Lower leg skin (tissue), 4 donors: ENCODE measurements around the gene GIMAP7. TPM values are rescaled to one million over a fixed set of nuclear protein-coding genes. Genes with fewer than 3 reads are reported as not detected.
"Not testable (repeated sequence)": the region's sequence is repeated elsewhere in the genome, so short reads cannot be mapped to it uniquely, and the experiment has no call there.

Experiments used
- DNase-seq, 2 donors: peaks; one replicate each; pipeline ENCODE4 v3.0.0-alpha.2; 2019; ENCODE audit warnings: low spot score in 2 of 2
- H3K4me3 ChIP-seq: fragments of 200-600 bp; sonication (generic); 2 replicates; pipeline ENCODE4 v1.5.1; 2017; ENCODE audit warnings: mild to moderate bottlenecking, low read depth; ENCODE audit not compliant: poor library complexity, severe bottlenecking
- CTCF ChIP-seq, 3 donors: fragments of 450-650 bp; IDR thresholded peaks; one replicate each; pipeline ENCODE4 v1.5.1; 2016; ENCODE audit warnings: antibody characterized with exemption in 3 of 3, mild to moderate bottlenecking in 3 of 3, moderate library complexity in 2 of 3
- POLR2A ChIP-seq, 2 donors: fragments of 450-650 bp; IDR thresholded peaks; one replicate each; pipeline ENCODE4 v1.6.1; 2016 to 2017; ENCODE audit warnings: antibody characterized with exemption in 2 of 2, mild to moderate bottlenecking in 1 of 2, moderate library complexity in 1 of 2
- WGBS, 2 donors: methylation state at CpG; one replicate each; pipeline ENCODE4 v1.1.5; 2018; 5-methylcytosine and 5-hydroxymethylcytosine counted together
- intact Hi-C: fragments of 100-400 bp; cut with DNase I; formaldehyde crosslinking; loops from one replicate; pipeline ENCODE4 v1.15.0; 2023; ENCODE audit warnings: low total_unique reads
- total RNA-seq, 4 donors: library from RNA; depleted of rRNA; stranded (reverse); fragments of >200 nt; gene quantifications; one replicate each; pipeline ENCODE4 v1.1.0, GENCODE V29; 2016

Gene GIMAP7
- total RNA-seq, 4 donors from 2014 or later, result 2.4 to 9.6 (median 5.3) TPM

- H3K4me3 ChIP-seq, result no peak overlapping the region
- DNase-seq, result no peak
- WGBS, 2 donors, result 79 to 86% methylated on average over 1 of the region's 1 CpG
- intact Hi-C loops, result no loop called here
- TF ChIP-seq CTCF (IDR thresholded peaks at IDR 0.05) (no peak), POLR2A (IDR thresholded peaks at IDR 0.05) (no peak)
Observed at GRCh38 chr7:150516956-150517745, 2.5 kb downstream of the GIMAP7 start.

GRCh38 chr7:150519310-150519709 lies 4.6 kb downstream of the GIMAP7 start:
- intact Hi-C loops, result no loop called here
- TF ChIP-seq POLR2A (IDR thresholded peaks at IDR 0.05) (no peak), CTCF (IDR thresholded peaks at IDR 0.05) (no peak)
- no peak for DNase-seq
- no peak overlapping the region for H3K4me3 ChIP-seq
- 67 to 80% methylated on average over 2 of the region's 2 CpGs for WGBS, 2 donors

GRCh38 chr7:150520145-150520544 lies 5.5 kb downstream of the GIMAP7 start:
- H3K4me3 ChIP-seq, result no peak overlapping the region
- intact Hi-C loops, result no loop called here
- no peak for TF ChIP-seq POLR2A (IDR thresholded peaks at IDR 0.05)
- no peak for TF ChIP-seq CTCF (IDR thresholded peaks at IDR 0.05)
- no peak for DNase-seq
- WGBS, 2 donors, result 82 to 87% methylated on average over 8 of the region's 8 CpGs

- H3K4me3 ChIP-seq, DNase-seq, intact Hi-C loops: not testable (repeated sequence)
- 69 to 73% methylated on average over 6 of the region's 6 CpGs for WGBS, 2 donors
Observed at GRCh38 chr7:150522931-150523330, 8.3 kb downstream of the GIMAP7 start.

- WGBS, 2 donors, result 64 to 65% methylated on average over 2 of the region's 2 CpGs
- no peak for TF ChIP-seq CTCF (IDR thresholded peaks at IDR 0.05)
- no peak for TF ChIP-seq POLR2A (IDR thresholded peaks at IDR 0.05)
- no peak for DNase-seq
- no peak overlapping the region for H3K4me3 ChIP-seq
- intact Hi-C loops, result no loop called here
Observed at GRCh38 chr7:150524018-150524417, 9.3 kb downstream of the GIMAP7 start.

GRCh38 chr7:150531704-150532103 lies 17.0 kb downstream of the GIMAP7 start:
- intact Hi-C loops, result no loop called here
- TF ChIP-seq CTCF (IDR thresholded peaks at IDR 0.05) (no peak), POLR2A (IDR thresholded peaks at IDR 0.05) (no peak)
- no peak for DNase-seq

More at GRCh38 chr7:150531704-150532103, 17.0 kb downstream of the GIMAP7 start:
- WGBS, 2 donors, result 87 to 95% methylated on average over 1 of the region's 1 CpG
- no peak overlapping the region for H3K4me3 ChIP-seq
